PC-9 (cell line): ENCODE data around the gene CWF19L2.

Source experiments
- EZH2 ChIP-seq: fragments of 200-600 bp; sonication (generic); IDR thresholded peaks from 2 replicates; pipeline ENCODE4 v1.8.0; 2017; ENCODE audit warnings: antibody characterized with exemption, low read depth
- TF ChIP-seq, protein P1 (sequence below): fragments of 200-600 bp; sonication (generic); conservative IDR thresholded peaks from 2 replicates; pipeline ENCODE4 v1.6.1; 2017; ENCODE audit warnings: mixed run types, antibody characterized with exemption, mild to moderate bottlenecking, moderate library complexity

DNA sequence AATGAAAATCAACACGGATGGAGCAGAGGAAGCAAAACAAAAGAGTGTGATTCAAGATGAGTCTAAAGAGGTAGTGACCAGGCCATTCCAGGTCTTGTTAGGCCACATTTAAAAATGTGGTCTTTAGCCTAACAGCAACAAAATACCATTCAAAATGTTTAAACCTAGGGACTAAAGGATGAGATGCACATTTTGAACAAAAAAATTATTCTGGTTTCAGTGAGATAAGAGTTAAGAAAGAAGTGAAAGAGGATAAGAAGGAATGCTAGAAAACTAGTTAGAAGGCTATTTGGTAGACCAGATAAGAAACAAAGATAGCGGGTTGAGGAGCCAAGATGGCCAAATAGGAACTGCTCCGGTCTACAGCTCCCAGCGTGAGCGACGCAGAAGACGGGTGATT is 85.2 kb downstream of the CWF19L2 start:
- TF ChIP-seq EZH2, result no peak
- TF ChIP-seq, protein P1, sequence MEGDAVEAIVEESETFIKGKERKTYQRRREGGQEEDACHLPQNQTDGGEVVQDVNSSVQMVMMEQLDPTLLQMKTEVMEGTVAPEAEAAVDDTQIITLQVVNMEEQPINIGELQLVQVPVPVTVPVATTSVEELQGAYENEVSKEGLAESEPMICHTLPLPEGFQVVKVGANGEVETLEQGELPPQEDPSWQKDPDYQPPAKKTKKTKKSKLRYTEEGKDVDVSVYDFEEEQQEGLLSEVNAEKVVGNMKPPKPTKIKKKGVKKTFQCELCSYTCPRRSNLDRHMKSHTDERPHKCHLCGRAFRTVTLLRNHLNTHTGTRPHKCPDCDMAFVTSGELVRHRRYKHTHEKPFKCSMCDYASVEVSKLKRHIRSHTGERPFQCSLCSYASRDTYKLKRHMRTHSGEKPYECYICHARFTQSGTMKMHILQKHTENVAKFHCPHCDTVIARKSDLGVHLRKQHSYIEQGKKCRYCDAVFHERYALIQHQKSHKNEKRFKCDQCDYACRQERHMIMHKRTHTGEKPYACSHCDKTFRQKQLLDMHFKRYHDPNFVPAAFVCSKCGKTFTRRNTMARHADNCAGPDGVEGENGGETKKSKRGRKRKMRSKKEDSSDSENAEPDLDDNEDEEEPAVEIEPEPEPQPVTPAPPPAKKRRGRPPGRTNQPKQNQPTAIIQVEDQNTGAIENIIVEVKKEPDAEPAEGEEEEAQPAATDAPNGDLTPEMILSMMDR, result no peak
